WTC11 (cell line): Measurements from ENCODE around the gene PYGL. TPM values are rescaled to one million over a fixed set of nuclear protein-coding genes. Genes with fewer than 3 reads are reported as not detected.

Experiments
- ATAC-seq: fragments of 200-7000 bp; cut with Tn5 transposase; 2 replicates; pipeline ENCODE4 v1.10.0; 2021; ENCODE audit warnings: mild to moderate bottlenecking, moderate library complexity
- Bru-seq: library from RNA; stranded (reverse); fragments of 400-500 nt; gene quantifications from one replicate; lab custom pipeline; 2021; lab: Mats Ljungman, UMichigan
- CTCF ChIA-PET: fragments of 300-600 bp; sonication (Branson Sonifier 250); formaldehyde crosslinking; loops from one replicate; lab custom pipeline; 2021; ENCODE audit warnings: antibody characterized with exemption; lab: Charles Lee
- POLR2A ChIA-PET: fragments of 350-600 bp; sonication (Branson Sonifier 250); formaldehyde crosslinking; loops from one replicate; lab custom pipeline; 2021; ENCODE audit warnings: antibody characterized with exemption; lab: Charles Lee
- DNase-seq: peaks from one replicate; pipeline ENCODE4 v3.0.0; 2021; ENCODE audit warnings: low spot score
- H3K27ac Mint-ChIP-seq: 2 replicates; pipeline ENCODE4 v1.8.0; 2021; ENCODE audit warnings: mixed read lengths
- H3K27me3 Mint-ChIP-seq: 2 replicates; pipeline ENCODE4 v1.8.0; 2021; ENCODE audit warnings: low read depth, mild to moderate bottlenecking, moderate library complexity, mixed read lengths
- H3K36me3 Mint-ChIP-seq: 2 replicates; pipeline ENCODE4 v1.8.0; 2021; ENCODE audit warnings: mixed read lengths
- H3K4me1 Mint-ChIP-seq: 2 replicates; pipeline ENCODE4 v1.8.0; 2022; ENCODE audit warnings: mixed read lengths
- H3K4me3 Mint-ChIP-seq: 2 replicates; pipeline ENCODE4 v1.8.0; 2021; ENCODE audit warnings: mild to moderate bottlenecking, moderate library complexity, mixed read lengths
- H3K9me3 Mint-ChIP-seq: 2 replicates; pipeline ENCODE4 v1.8.0; 2021; ENCODE audit warnings: mixed read lengths
- ARID4B ChIP-seq: sonication (generic); formaldehyde crosslinking; IDR thresholded peaks from 2 replicates; pipeline ENCODE4 v1.8.0; 2023; ENCODE audit warnings: missing genetic modification reagents, mild to moderate bottlenecking, borderline replicate concordance
- E2F1 ChIP-seq: sonication (generic); formaldehyde crosslinking; IDR thresholded peaks from 2 replicates; pipeline ENCODE4 v1.8.0; 2022; ENCODE audit warnings: mild to moderate bottlenecking, missing genetic modification reagents
- ETV6 ChIP-seq: sonication (generic); formaldehyde crosslinking; IDR thresholded peaks from 2 replicates; pipeline ENCODE4 v1.8.1; 2022; ENCODE audit warnings: mild to moderate bottlenecking, missing genetic modification reagents
- FOXP1 ChIP-seq: sonication (generic); formaldehyde crosslinking; IDR thresholded peaks from 2 replicates; pipeline ENCODE4 v1.8.0; 2022; ENCODE audit warnings: missing genetic modification reagents, mild to moderate bottlenecking, moderate library complexity, borderline replicate concordance
- GABPB1 ChIP-seq: sonication (generic); formaldehyde crosslinking; IDR thresholded peaks from 2 replicates; pipeline ENCODE4 v1.8.1; 2023; ENCODE audit warnings: mild to moderate bottlenecking, missing genetic modification reagents
- GRHL2 ChIP-seq: fragments of 250-450 bp; sonication (Bioruptor Pico); IDR thresholded peaks from 2 replicates; pipeline ENCODE4 v1.8.0; 2022; ENCODE audit warnings: mild to moderate bottlenecking, moderate library complexity; ENCODE audit not compliant: insufficient replicate concordance, severe bottlenecking
- HMGXB4 ChIP-seq: sonication (generic); formaldehyde crosslinking; IDR thresholded peaks from 2 replicates; pipeline ENCODE4 v1.8.1; 2023; ENCODE audit warnings: mild to moderate bottlenecking, moderate library complexity, missing genetic modification reagents
- IRF1 ChIP-seq: sonication (generic); formaldehyde crosslinking; IDR thresholded peaks from 2 replicates; pipeline ENCODE4 v1.8.0; 2023; ENCODE audit warnings: missing genetic modification reagents
- MAX ChIP-seq: sonication (generic); formaldehyde crosslinking; IDR thresholded peaks from 2 replicates; pipeline ENCODE4 v1.8.0; 2022; ENCODE audit warnings: mild to moderate bottlenecking, missing genetic modification reagents
- MYBL2 ChIP-seq: sonication (generic); formaldehyde crosslinking; IDR thresholded peaks from 2 replicates; pipeline ENCODE4 v1.8.1; 2023; ENCODE audit warnings: mild to moderate bottlenecking, moderate library complexity, missing genetic modification reagents
- NFE2L1 ChIP-seq: sonication (generic); formaldehyde crosslinking; IDR thresholded peaks from 2 replicates; pipeline ENCODE4 v1.8.1; 2023; ENCODE audit warnings: missing genetic modification reagents
- NR3C1 ChIP-seq: sonication (generic); formaldehyde crosslinking; conservative IDR thresholded peaks from 2 replicates; pipeline ENCODE4 v1.8.1; 2023; ENCODE audit warnings: low read depth, mild to moderate bottlenecking, missing genetic modification reagents
- PRDM15 ChIP-seq: sonication (generic); formaldehyde crosslinking; IDR thresholded peaks from 2 replicates; pipeline ENCODE4 v1.8.0; 2022; ENCODE audit warnings: missing genetic modification reagents
- RELA ChIP-seq: sonication (generic); formaldehyde crosslinking; IDR thresholded peaks from 2 replicates; pipeline ENCODE4 v1.8.1; 2022; ENCODE audit warnings: missing genetic modification reagents, mild to moderate bottlenecking, borderline replicate concordance
- SMAD3 ChIP-seq: sonication (generic); formaldehyde crosslinking; IDR thresholded peaks from 2 replicates; pipeline ENCODE4 v1.8.0; 2022; ENCODE audit warnings: missing genetic modification reagents, mild to moderate bottlenecking, borderline replicate concordance
- SP1 ChIP-seq: sonication (generic); formaldehyde crosslinking; conservative IDR thresholded peaks from 2 replicates; pipeline ENCODE4 v1.8.1; 2022; ENCODE audit warnings: missing genetic modification reagents
- TEAD1 ChIP-seq: sonication (generic); formaldehyde crosslinking; IDR thresholded peaks from 2 replicates; pipeline ENCODE4 v1.8.0; 2022; ENCODE audit warnings: mild to moderate bottlenecking, missing genetic modification reagents
- ZNF138 ChIP-seq: sonication (generic); formaldehyde crosslinking; conservative IDR thresholded peaks from 2 replicates; pipeline ENCODE4 v1.8.1; 2022; ENCODE audit warnings: mild to moderate bottlenecking, moderate library complexity, missing genetic modification reagents
- ZNF263 ChIP-seq: sonication (generic); formaldehyde crosslinking; IDR thresholded peaks from 2 replicates; pipeline ENCODE4 v1.8.1; 2022; ENCODE audit warnings: low read depth, mild to moderate bottlenecking, moderate library complexity, missing genetic modification reagents
- ZNF416 ChIP-seq: fragments of 250-450 bp; sonication (Bioruptor Pico); IDR thresholded peaks from 2 replicates; pipeline ENCODE4 v1.9.0; 2021; ENCODE audit warnings: mild to moderate bottlenecking, inconsistent platforms
- long read RNA-seq, 3 experiments: library from RNA in 1 of 3; library from capped mRNA in 1 of 3; library from polyadenylated mRNA in 1 of 3; unstranded in 2 of 3; stranded (forward) in 1 of 3; transcript quantifications; one replicate each; pipeline ENCODE4 v2.0.0, GENCODE V29; 2021
- total RNA-seq: library from RNA; stranded (reverse); gene quantifications from 3 replicates; pipeline ENCODE4 v1.2.3, GENCODE V29; 2021

The PYGL gene
- total RNA-seq (81.0 to 107 TPM (median 101 TPM) in 3 replicates), Bru-seq, nascent RNA (percentile 73 among the genes with signal in this experiment)
- long read RNA-seq, experiment 1, transcript PYGL-201 (20 exons, 3,048 nt): major isoform, 163 of 249 reads
- long read RNA-seq, experiment 1, transcript PYGL-203 (5 exons, 1,459 nt): minor isoform, 22 of 249 reads
- long read RNA-seq, experiment 1, transcript PYGL-206 (19 exons, 2,696 nt): minor isoform, 6 of 249 reads
- long read RNA-seq, experiment 1, partial matches to known transcripts: 32 of 249 reads
- long read RNA-seq, experiment 1, other reads (novel, unspliced or antisense): 26 of 249 reads
- long read RNA-seq, experiment 2, transcript PYGL-203 (5 exons, 1,459 nt): major isoform, 8 of 155 reads
- long read RNA-seq, experiment 2, partial matches to known transcripts: 42 of 155 reads
- long read RNA-seq, experiment 2, other reads (novel, unspliced or antisense): 105 of 155 reads
- long read RNA-seq, experiment 3, transcript PYGL-201 (20 exons, 3,048 nt): major isoform, 21 of 42 reads
- long read RNA-seq, experiment 3, transcript PYGL-203 (5 exons, 1,459 nt): minor isoform, 12 of 42 reads
- long read RNA-seq, experiment 3, partial matches to known transcripts: 1 of 42 reads
- long read RNA-seq, experiment 3, other reads (novel, unspliced or antisense): 7 of 42 reads

- Mint-ChIP-seq H3K36me3 (peaks cover 29% of the 10 kb centered on the region), H3K4me1 (peaks cover 27% of the 10 kb centered on the region), H3K27ac (peak within 1 kb of the TSS; percentile 90), H3K27me3 (no peaks in the 10 kb centered on the region; the same call in 1 of the 2 replicates), H3K9me3 (0 out of 2 replicates have a peak, but pooled peaks cover 5% of the 10 kb centered on the region), H3K4me3 (peak within 1 kb of the TSS; percentile 92)
- CTCF ChIA-PET: interaction anchor here (0.6 to 1.4 kb wide), 5 partner anchors 9 to 149 kb away, joined by 3 to 6 read pairs (median 3); no protein-coding TSS in a partner anchor
- DNase-seq: peak; percentile 78
- peak; percentile 81 for ATAC-seq
- POLR2A ChIA-PET: interaction anchor here (1.3 kb wide), 1 partner anchor 114 kb away, joined by 7 read pairs; no protein-coding TSS in a partner anchor
- TF ChIP-seq ZNF138 (peak; percentile 76; the same call in 1 of the 2 replicates), HMGXB4 (CRISPR knock-in tag) (peak; percentile 93), ETV6 (CRISPR knock-in tag) (0 out of 2 replicates have a peak, but pooled peaks have one; percentile 24), MYBL2 (CRISPR knock-in tag) (peak; percentile 80; the same call in 1 of the 2 replicates), PRDM15 (CRISPR knock-in tag) (peak; percentile 9), RELA (0 out of 2 replicates have a peak, but pooled peaks have one; percentile 85), TEAD1 (CRISPR knock-in tag) (no peak; the same call in 1 of the 2 replicates), ZNF263 (no peak), SP1 (peak; percentile 83), NR3C1 (CRISPR knock-in tag) (peak; percentile 82; the same call in 1 of the 2 replicates), FOXP1 (CRISPR knock-in tag) (peak; percentile 94), ZNF416 (CRISPR knock-in tag) (no peak), NFE2L1 (CRISPR knock-in tag) (peak; percentile 35; the same call in 1 of the 2 replicates), E2F1 (CRISPR knock-in tag) (0 out of 2 replicates have a peak, but pooled peaks have one; percentile 38), ARID4B (CRISPR knock-in tag) (peak; percentile 85; the same call in 1 of the 2 replicates), MAX (CRISPR knock-in tag) (peak; percentile 90), SMAD3 (CRISPR knock-in tag) (0 out of 2 replicates have a peak, but pooled peaks have one; percentile 42), GRHL2 (CRISPR knock-in tag) (no peak), GABPB1 (CRISPR knock-in tag) (peak; percentile 77), IRF1 (CRISPR knock-in tag) (0 out of 2 replicates have a peak, but pooled peaks have one; percentile 47)
Observed at GRCh38 chr14:50943943-50944646, at the start of gene PYGL. Gene PYGL, minus strand, starts transcription at chr14:50944483. Its CDS starts 80 bp downstream, at chr14:50944403.
